HK-2 (cell line): ENCODE results near the gene ZIC2.
"Not testable (repeated sequence)": the region's sequence is repeated elsewhere in the genome, so short reads cannot be mapped to it uniquely, and the experiment has no call there.

ENCODE experiments used
- DNase-seq: peaks from one replicate; pipeline ENCODE4 v3.0.0-alpha.2; 2018; ENCODE audit not compliant: unreplicated experiment

Gene ZIC2

DNA sequence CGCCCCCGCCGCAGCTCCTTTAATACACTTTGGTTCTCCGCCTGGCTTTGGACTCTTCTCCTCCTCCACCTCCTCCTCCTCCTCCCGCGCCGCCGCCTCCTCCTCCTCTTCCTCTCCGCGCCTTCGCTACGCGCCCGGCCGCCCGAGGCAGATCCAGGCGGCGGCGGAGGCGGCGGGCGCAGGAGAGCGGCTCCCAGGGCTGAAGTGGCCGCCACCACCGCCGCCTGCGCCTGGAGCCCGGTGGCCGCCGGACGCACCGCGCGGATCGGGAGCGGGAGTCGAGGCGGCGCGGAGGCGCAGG, at the start of gene ZIC2:
TSS of gene ZIC2 (plus strand) at position 50 of the 301 bp plus-strand sequence. CDS start 281 bp downstream, outside the sequence.
- no peak for DNase-seq

DNA sequence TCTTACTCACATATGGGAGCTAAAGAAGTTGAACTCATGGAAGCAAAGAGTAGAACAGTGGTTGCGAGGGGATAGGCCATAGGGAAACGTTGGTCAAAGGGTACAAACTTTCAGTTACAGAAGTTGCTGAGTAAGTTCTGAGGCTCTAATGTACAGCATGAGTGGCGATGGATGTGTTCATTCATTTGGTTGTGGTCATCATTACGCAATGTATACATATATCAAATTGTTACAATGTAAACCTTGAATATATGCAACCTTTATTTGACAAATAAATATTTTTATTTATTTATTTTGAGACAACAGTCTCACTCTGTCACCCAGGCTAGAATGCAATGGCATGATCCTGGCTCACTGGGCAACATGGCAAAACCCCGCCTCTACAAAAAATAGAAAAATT, 48.7 kb upstream of the ZIC2 start:
- DNase-seq: no peak

DNA sequence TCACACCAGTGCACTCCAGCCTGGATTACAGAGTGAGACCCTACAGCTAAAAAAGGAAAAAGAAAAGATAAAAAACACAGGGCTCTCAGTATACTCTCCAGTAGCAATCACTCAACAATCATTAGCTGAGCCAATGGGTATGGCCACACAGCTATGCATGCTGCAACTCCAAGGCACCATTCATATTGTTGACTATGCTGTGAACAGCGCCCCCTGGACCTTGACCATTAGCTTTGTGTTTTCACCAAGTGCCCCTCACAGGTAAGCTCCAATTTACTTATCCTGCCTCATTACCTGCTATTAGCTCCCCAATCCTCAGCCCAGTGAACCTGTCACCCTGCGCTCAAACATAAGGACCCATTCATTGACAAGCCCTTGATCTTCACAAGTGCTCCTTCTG, 45.8 kb upstream of the ZIC2 start:
- no peak for DNase-seq

DNA sequence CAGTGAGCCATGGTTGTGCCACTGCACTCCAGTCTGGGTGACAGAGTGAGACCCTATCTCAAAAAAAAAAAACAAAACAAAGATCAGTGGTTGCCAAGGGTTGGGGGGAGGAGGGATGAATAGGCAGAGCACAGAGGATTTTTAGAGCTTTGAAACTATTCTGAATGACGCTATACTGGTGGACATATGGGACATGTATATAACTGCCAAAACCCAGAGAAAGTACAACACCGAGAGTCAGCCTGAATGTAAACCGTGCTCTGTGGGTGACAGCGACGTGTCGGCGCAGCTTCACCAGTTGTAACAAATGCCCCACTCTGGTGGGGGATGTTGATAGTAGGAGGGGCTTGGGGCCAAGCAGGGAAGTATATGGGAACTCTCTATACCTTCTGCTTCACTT, 42.9 kb upstream of the ZIC2 start:
- no peak for DNase-seq

DNA sequence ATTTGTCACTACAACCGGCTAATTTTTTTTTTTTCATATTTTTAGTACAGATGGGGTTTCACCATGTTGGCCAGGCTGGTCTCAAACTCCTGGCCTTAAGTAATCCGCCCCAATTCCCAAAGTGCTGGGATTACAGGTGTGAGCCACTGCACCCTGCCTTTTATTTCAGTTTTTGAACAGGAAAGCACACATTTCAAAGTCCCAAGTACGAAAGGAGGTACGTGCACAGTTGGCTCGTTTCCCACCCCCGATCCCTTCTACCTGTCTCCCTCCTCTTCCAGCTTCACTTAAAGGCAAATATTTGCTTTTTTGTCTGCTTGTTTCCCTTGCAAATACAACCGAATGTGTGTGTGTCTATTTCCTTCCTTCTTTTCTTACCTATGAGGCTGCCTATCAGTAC, 40.5 kb upstream of the ZIC2 start:
- DNase-seq: no peak

DNA sequence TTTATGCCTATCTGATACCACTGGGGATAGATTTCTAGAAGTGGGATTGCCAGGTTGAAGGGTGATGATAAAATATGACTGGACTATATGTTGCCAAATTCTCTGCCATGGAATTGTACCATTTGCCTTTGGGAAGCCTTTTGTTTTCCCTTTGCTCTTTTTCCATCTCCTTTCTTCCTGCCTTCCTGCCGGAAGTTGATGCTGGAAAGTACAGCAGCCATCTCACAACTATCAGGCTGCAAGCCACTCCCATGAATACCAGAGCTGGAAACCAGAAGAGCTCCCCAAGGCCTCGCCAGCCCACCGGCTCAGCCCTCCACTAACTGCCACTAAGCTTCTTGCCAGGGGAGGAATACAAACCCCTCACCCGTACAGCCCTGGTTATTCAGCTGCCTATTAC, 39.7 kb upstream of the ZIC2 start:
- no peak for DNase-seq

DNA sequence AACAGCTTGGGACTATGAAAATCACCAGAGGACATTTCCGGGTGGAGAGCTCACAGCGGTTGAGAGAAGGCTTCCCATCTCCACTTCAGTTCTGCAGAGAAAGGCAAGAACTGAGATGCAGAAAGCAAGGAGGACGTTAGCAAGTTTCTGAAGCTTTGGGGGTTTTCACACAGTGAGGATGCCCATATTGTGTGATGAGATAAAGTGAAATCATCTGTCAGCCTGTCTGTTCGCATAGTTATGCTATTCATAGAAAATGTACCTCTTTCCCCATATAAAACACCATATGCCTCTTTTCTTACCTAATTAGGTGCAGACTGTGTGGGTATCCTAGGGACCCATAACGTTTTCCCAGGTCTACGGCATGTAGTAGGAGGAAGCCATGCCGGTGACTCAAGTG, 37.5 kb upstream of the ZIC2 start:
- DNase-seq: no peak

DNA sequence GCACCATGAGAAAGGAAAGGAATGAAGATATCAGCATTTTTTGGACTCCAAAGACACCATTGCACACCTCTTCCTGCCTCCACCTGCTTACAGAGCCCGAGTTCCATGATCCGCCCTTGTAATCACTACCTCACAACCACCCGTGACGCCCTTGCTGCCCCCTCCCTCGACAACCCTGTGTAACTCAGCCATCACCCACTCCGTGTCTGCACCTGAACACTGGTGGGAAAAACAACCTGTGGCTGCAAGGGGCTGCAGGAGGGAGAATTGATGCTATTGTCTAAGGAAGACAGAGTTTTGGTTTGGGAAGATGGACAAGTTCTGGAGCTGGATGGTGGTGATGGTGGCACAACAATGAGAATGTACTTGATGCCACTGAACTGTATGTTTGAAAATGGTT, 37.0 kb upstream of the ZIC2 start:
- DNase-seq: no peak

DNA sequence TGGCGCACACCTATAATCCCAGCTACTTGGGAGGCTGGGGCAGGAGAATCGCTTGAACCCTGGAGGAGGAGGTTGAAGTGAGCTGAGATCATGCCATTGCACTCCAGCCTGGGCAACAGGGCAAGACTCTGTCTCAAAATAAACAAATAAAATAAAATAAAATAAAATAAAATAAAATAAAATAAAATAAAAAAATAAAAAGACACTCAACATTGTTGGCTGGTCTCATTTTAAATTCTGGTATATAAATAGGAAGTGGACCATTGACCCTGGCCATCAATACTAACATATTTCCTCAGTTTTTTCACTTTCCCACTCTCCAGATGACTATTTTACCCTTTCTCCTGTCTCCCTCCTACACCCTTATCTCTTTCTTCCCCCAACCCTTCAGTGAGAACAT, 36.1 kb upstream of the ZIC2 start:
- DNase-seq: not testable (repeated sequence)

DNA sequence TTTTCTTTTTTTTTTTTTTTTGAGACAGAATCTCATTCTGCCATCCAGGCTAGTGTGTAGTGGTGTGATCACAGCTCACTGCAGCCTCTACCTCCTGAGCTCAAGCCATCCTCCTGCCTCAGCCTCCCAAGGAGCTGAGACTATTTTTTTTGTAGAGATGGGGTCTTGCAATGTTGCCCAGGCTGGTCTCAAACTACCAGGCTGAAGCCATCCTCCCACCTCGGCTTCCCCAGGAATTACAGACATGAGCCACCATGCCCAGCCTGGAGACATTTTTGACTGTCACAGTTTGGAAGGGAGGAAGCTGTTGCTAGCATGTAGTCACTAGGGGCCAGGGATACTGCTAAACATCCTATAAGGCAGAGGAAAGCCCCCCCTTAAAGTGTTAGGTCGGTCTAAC, 33.9 kb upstream of the ZIC2 start:
- DNase-seq: no peak

DNA sequence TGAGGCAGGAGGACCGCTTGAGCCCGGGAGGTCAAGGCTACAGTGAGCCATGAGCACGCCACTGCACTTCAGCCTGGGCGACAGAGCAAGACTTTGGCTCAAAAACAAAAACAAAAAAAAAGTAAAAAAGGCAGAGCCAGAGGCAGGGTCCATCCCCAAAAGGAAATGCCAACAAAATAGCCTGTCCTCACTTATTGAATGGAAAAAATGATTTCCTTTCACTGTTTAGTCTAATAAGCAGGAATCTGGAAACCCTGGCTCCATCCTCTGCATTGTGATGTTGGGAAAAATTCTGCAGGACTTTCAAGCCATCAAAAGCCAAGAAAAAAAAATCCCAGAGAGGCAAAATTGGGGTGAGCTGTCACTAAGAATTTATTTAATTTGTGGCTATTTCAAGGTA, 33.2 kb upstream of the ZIC2 start:
- DNase-seq: no peak

DNA sequence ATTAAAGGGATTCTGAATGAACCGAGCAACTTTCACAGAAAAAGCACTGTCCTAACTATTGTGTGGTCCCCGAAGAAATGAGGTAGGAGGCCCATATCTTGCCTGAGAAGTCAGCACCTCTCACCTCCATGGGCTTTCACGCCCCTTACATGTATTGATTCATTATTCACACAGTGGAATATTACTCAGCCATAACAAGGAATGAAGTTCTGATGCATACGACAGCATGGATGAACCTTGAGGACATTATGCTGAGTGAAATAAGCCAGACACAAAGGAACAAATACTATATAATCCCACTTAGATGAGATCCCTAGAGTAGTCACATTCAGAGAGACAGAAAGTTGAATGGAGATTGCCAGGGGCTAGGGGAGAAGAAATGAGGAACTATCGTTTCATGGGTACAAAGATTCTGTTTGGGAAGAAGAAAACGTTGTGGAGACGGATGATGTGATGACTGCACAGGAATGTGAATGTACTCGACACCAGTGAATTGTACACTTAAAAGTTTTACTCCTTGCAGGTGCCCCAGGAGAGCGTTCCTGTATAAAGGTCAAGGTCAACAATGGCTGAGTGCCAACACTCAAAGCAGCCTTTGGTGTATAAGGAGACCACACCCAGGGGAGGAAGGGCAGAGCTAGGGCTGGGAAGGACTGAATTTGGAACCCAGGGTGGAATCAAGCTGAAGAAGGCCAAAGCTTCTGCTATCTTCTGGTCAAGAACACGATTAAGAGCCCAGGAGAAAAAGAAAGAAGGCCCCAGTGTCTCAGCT, 32.5 kb upstream of the ZIC2 start:
- DNase-seq: no peak

DNA sequence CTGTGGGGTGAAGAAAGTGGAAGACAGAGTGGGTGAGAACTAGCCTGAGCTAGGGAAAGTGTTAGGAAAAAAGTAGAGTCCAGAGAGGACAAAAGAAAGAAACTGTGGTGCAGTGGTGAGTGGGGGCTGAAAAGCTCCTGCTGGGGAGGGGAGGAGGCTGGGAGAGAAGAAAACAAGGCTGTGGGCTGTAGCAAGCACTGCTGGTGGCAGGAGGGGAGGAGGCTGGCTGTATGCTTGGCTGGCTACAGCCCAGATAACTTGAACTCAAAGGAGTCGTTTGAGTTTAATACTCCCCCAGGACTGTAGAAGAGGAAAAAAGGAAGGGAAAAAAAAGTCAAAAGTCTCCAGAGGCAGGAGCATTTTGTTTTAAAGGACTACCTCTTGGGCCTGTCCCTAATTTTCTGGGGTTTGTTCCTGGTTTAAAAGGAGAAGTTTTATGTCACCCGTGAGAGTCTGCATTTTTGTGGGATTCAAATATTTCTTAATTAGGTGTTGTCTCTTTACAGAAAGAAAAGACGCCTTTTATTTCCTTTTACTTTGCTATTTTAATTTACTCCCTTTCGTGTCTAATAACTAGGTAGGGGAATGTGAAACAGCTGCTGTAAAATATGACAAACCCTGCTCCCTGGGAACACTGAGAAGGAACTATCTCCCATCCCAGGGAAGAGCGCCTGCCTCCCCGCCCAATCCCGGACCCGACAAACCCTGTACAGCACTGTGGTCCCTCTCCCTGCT, 31.7 kb upstream of the ZIC2 start:
- DNase-seq: no peak

DNA sequence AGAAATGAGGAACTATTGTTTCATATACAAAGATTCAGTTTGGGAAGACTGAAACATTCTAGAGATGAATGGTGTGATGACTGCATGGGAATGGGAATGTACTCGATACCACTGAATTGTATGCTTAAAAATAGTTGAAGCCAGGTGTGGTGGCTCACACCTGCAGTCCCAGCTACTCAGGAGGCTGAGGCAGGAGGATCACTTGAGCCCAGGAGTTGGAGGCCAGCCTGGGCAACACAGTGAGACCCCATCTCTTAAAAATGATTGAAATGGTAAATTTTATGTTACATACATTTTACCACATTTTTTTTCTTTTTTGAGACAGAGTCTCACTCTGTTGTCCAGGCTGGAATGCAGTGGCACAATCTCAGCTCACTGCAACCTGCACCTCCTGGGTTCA, 29.9 kb upstream of the ZIC2 start:
- not testable (repeated sequence) for DNase-seq

DNA sequence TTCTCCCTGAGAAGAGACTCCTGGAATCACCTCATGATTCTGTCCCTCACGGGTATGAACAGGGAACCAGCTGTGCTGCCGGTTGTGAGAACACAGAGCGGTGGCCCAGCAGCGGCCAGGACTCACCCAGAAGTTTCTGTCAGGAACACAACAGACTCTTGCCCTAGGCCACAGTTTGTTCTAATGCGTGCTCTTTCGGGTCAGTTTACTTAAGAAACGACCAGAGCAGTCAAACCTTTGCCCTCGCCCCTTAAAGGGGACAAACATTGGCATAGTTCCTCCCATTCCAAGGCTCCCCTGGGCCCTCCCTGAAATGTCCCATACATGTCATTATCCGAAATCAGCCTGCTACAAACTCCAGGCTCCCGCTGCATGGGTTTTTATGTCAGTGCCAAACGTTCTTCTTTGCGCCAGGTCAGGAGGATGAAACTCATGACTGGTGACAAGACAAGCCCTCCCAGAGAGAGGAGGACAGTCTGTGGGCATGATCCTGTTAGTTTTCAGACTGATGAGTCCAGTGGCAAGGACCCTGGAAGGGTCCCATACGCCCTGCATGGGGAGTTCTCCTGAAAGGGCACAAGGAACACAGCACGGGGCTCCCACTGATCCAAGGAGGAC, 28.3 kb upstream of the ZIC2 start:
- no peak for DNase-seq

DNA sequence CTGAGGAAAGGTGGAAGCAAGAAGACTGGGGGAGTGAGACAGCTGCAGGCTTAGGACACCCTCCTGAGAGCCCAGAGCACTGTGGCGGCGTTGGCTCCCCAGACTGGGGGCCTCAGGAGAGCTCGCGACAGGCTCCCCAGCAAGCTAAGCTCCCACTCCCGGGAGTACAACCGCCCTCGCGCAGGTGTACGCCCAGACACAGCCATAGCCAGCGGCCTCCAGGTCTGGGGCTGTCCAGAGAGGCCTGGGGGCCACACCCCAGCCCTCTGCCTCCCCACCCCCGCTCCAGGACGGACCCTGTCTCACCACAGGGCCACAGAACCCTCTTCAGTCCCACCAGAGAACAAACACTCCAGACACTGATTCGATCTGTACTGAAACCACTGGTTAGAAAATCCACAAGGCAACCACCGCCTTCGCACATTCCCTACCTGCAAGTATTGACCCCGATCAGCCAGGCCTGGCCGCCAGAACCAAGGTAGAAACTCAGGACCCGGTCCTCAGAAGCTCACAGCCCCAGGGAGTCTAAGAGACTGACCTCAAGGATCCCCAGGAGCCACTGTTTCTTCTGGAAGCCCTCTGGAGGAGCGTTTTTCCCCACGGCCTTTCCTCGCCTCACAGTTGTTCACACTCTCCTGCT, 26.4 kb upstream of the ZIC2 start:
- no peak for DNase-seq

DNA sequence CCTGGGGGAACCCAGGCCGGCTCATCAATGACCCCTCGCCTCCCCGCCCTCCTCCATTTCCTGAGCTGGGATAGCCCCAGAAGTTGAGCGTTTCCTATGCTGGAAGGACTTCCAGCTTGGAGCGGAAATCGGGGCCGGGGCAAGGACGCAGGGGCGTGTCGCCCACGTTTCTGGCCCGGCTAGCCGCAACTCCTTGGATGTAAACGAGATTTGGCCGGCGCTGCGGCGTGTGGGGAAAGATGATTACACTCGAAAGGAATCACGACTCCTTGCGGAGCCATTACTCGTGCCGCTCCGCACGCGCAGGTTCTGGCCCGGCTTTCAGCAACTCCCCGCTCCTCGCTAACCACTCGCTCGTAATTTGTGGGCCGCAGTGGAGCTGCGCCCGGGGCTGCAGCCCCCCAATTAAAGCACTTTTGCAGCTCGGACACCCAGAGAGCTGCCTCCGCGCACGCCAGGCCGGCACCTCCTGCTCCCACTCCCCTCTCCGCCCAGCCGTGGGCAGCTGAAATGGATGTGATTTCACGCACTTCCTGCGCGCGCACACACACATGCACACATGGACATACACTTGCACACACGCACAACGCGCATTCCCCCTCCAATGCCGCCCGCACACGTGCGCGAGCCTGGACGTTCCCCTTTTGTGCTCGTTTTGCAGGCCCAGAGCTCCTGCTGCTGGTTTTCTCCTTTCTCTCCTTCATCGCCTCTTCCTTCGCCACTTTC, 25.7 kb upstream of the ZIC2 start:
- no peak for DNase-seq

DNA sequence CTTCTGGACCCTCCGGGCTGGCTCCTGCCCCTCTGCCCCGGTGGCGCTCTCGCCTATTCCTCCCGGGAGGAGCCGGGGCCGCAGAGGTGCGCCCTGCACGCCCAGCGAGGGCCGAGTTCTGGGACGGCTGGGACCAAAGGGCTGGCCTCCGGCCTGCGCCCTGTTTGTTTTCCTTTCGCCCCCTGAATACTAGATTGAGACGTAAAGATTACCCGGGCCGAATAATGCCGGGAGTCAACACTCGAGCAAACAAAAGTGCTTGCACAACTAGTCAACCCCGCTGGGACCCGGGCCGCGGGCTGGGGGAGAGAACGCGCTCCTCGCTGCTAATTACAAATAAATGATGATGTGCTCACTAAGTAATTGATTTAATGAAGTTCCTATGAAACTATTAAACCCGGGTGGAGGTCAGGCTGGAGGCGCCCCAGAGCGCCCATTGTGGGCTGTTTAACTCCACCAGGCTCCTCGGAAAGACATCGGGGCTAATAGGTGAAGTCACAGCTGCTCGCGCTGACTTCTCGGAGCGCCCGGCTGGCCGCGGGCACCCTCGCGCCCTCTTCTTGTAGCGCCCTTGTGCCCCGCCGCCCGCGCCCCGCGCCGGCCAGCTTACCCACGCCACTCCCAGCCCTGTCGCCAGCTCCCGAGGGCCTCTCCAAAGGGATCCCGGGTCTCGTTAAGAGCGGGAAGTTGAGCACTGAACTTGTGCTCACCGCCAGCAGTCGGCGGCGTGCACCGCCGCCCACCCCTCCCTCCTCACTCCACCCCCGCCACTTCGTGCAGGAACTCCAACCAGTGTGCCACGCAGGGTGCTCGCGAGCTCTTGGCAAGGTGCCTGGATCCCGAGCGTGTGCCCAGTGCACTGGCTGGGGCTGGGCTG, 24.9 kb upstream of the ZIC2 start:
- DNase-seq: no peak

DNA sequence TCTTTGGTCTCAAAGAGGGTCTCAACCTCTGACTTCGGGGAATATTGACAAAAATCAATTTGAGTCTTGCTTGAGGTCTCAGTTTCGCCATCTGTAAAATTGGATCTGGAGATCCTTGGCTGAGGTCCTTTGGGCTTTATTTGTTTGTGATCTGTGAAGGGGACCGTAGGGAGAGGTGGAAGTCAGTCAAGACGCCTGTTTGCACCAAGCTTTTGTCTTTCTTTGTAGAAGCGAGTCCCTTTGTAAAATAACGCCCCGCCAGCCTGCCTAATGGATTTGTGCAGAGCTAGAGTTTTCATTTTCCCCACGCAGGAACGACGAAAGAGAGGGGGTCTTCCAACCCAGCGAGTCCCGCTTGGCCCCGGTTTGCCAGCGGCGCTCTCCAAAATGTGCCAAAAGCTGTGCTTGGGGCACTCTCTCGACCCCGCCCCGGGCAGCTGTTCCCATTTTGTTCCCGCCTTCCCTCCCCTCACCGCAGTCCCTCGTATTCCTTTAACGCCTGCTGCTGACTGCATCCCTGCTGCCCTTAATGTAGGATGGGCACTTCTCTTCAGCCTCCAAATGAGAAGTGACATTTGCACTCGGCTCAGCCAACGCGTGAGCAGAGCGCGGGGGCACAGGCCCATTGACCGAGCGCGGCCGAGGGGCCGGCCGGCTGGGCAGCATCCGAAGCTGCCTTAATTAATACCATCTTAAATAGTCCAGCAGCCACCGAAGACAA, 23.0 kb upstream of the ZIC2 start:
- DNase-seq: no peak

DNA sequence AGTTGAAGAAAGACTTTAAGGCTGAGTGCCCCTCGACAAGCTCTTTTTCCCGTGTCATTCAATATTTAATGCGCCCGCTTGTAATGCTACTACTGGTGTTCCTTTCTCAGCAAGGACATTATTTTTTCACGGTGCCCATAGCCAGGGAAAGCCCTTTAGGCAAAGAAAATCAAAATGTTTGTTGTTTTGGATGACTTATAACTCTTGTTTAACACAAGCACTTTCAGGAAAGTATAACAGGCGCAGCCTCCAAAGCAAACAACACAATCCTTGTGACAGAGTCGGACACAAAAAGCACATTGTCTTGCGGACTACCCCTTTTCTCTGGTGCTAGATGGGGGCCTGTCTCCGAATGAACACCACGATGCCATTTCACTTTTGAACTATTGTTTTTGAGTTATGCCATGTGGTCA, 22.5 kb upstream of the ZIC2 start:
- DNase-seq: no peak
